Mammary epithelial cell (primary cell): ENCODE data around the gene ZNRF1.

Experiments used
- CTCF ChIP-seq, 2 donors: IDR thresholded peaks in 1 of 2; conservative IDR thresholded peaks in 1 of 2; 2 replicates each; pipeline ENCODE4 v1.5.1; 2011 to 2012; ENCODE audit warnings: inconsistent platforms in 2 of 2, low read length in 2 of 2, mild to moderate bottlenecking in 2 of 2, control low read depth in 1 of 2, low read depth in 1 of 2; ENCODE audit not compliant: insufficient read depth in 1 of 2; ENCODE audit errors: extremely low read depth in 1 of 2
- EZH2 ChIP-seq: IDR thresholded peaks from 2 replicates; pipeline ENCODE4 v1.6.1; 2012; ENCODE audit warnings: low read length, inconsistent platforms, borderline replicate concordance

- TF ChIP-seq CTCF (conservative IDR thresholded peaks at IDR 0.05 in 1 of 2, IDR thresholded peaks at IDR 0.05 in 1 of 2; ENCODE audit: extremely low read depth in 1 of 2, insufficient read depth in 1 of 2, low read depth in 1 of 2, low read length in 2 of 2) (no peak), EZH2 (no peak)
These were observed 139.4 kb downstream of the ZNRF1 start for GRCh38 chr16:75138233-75138632.
